SK-N-SH (cell line): Measurements from ENCODE around the gene SPSB4.

Experiments
- CTCF ChIP-seq: fragments of 200-600 bp; sonication (generic); IDR thresholded peaks from 2 replicates; pipeline ENCODE4 v1.6.1; 2017; ENCODE audit warnings: antibody characterized with exemption, mild to moderate bottlenecking, moderate library complexity
- EZH2phosphoT487 ChIP-seq: fragments of 200-600 bp; sonication (generic); IDR thresholded peaks from 2 replicates; pipeline ENCODE4 v1.6.1; 2017; ENCODE audit warnings: low read depth, mixed run types, mild to moderate bottlenecking, antibody characterized with exemption, moderate library complexity, borderline replicate concordance
- FOSL2 ChIP-seq: IDR thresholded peaks from 2 replicates; pipeline ENCODE4 v1.4.0; 2012; ENCODE audit warnings: low read depth, mild to moderate bottlenecking, moderate library complexity, borderline replicate concordance
- GABPA ChIP-seq: IDR thresholded peaks from 2 replicates; pipeline ENCODE4 v1.4.0; 2012; ENCODE audit warnings: low read depth, mild to moderate bottlenecking
- GATA2 ChIP-seq: sonication (generic); formaldehyde crosslinking; IDR thresholded peaks from 2 replicates; pipeline ENCODE4 v1.5.0; 2020; ENCODE audit warnings: mild to moderate bottlenecking, missing genetic modification reagents
- JUND ChIP-seq: IDR thresholded peaks from 2 replicates; pipeline ENCODE4 v1.4.0; 2012
- PBX3 ChIP-seq: IDR thresholded peaks from 2 replicates; pipeline ENCODE4; 2012
- POLR2AphosphoS5 ChIP-seq: IDR thresholded peaks from 2 replicates; pipeline ENCODE4 v1.6.1; 2012; ENCODE audit warnings: low read depth, low read length
- TAF1 ChIP-seq: IDR thresholded peaks from 2 replicates; pipeline ENCODE4 v1.6.1; 2012; ENCODE audit warnings: low read depth, mild to moderate bottlenecking, low read length, moderate library complexity, borderline replicate concordance
- TCF12 ChIP-seq: IDR thresholded peaks from 2 replicates; pipeline ENCODE4 v1.4.0; 2012
- USF1 ChIP-seq: IDR thresholded peaks from 2 replicates; pipeline ENCODE4 v1.4.0; 2012; ENCODE audit warnings: low read depth, borderline replicate concordance
- YY1 ChIP-seq: IDR thresholded peaks from 2 replicates; pipeline ENCODE4 v1.4.0; 2012; ENCODE audit warnings: low read depth, mild to moderate bottlenecking

GRCh38 chr3:141178026-141178425 lies 126.9 kb downstream of the SPSB4 start:
- no peak for TF ChIP-seq CTCF
- no peak for TF ChIP-seq USF1
- TF ChIP-seq GATA2: no peak
- no peak for TF ChIP-seq TCF12
- TF ChIP-seq GABPA: no peak
- TF ChIP-seq FOSL2: no peak
- TF ChIP-seq YY1: no peak
- no peak for TF ChIP-seq TAF1
- TF ChIP-seq PBX3: no peak
- no peak for TF ChIP-seq POLR2AphosphoS5
- TF ChIP-seq JUND: no peak
- TF ChIP-seq EZH2phosphoT487: no peak
